GM19463 (cell line): ENCODE data around the gene TRPM3.

Experiments used
- ATAC-seq: cut with Tn5 transposase; IDR thresholded peaks from one replicate; pipeline ENCODE4 v1.9.1; 2021; ENCODE audit warnings: mild to moderate bottlenecking, moderate library complexity; ENCODE audit not compliant: unreplicated experiment

The TRPM3 gene

GRCh38 chr9:71098801-71099200, 22.6 kb downstream of the TRPM3 start:
- ATAC-seq, result no peak

DNA sequence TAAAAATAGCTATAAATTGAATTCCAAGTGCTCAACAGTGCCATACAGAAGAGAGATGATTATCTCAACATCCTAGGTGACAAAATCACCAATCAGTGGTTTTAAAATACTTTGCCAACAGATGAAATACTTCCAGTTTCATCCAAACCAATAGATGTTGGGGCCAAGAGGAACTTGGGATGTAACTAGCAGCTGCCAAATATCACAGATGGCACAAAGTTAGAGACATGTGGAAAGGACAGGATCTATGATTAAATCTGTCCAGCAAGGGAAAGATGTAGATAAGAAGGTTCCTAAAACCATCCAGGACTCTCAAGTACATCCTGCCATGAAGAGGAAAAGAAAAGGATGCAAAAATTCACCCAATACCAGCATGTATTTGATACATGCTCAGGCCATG, 23.8 kb downstream of the TRPM3 start:
- ATAC-seq, result no peak

DNA sequence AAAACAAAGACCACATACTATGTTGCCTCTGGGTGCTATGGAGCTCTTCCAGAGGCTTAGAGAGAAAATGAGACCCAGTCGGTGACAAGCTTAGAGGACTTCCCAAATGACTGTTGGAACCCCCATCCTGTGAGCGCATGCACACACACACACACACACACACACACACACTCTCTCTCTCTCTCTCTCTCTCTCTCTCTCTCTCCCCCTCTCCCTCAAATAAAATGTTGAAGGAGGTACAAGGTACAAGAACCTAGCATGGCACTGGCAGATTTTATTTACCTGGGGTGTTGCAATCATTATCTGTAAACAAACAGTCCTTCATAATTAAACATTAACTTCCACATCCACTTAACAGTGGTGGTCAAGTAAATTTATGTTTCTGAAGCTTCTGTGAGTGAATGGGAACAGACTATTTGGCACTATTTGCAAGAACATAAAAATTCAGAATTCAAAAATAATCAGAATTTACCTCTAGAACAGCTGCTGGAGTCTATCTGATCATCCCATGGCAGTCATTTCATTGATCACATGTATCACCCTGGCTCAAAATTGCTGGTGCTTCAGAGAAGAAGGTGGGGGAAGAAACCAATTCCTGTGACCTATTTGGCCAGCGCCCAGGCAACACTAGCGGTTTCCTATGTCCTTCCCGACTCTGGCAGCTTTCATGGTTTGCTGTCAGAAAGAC, 24.9 kb downstream of the TRPM3 start:
- ATAC-seq, result no peak

GRCh38 chr9:71094708-71095251, 26.6 kb downstream of the TRPM3 start:
- no peak for ATAC-seq

DNA sequence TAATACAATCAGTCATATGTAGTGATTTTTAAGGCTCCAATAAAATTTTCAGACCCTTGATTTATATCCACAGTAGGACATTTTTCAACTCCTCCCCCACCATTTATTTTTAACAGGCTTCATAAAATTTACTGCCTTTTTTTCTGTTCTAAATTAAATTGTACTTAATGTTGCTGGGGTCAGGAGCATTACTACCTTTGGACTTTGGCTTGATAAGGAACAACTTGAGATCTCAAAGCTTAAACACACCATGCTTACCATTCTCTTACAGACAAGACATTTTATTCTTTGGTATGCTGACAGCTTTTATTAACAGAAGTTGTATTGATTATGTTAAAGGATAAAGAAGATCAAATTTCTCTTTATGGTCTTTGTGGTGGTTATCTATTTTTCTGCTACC, 30.5 kb downstream of the TRPM3 start:
- ATAC-seq, result no peak

GRCh38 chr9:71079451-71079850, 42.0 kb downstream of the TRPM3 start:
- no peak for ATAC-seq

GRCh38 chr9:71076096-71076495, 45.3 kb downstream of the TRPM3 start:
- ATAC-seq, result no peak

DNA sequence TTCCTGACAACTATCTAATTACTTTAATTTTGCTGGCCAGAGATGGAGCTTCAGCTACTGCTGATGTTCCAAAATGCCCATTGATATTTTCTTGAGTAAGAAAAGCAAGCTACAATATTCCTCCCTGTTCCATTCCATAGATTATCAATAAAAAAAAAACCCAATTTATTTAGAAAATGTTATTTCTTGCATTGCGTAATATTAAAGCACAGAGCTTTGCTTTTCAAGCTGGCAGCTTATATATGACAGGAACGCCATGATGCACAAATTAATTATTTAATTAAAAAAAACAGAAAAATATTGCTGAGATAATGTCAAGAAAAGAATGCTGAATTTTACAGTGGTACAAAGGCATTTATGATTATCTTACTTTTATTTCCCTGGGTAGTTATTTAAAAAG, 47.9 kb downstream of the TRPM3 start:
- ATAC-seq, result no peak

DNA sequence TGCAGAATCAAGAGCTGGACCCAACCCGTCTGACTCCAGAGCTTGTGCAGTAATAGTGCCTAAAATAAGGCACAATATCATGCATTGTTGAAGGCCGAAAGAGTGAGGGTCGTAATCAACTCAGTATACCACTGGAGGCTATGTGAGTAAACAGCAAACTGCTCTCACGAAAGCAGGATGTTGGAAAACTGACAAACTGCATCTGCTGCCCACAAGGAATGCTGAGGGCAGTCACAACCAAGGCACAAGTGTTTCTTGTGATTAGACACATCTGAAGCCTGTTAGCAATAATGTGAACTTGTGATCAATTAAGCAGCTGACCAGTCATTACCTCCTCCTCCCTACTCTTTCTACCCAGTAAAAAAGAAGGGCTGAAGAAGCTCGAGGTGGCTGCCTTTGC, 48.8 kb downstream of the TRPM3 start:
- ATAC-seq, result no peak

DNA sequence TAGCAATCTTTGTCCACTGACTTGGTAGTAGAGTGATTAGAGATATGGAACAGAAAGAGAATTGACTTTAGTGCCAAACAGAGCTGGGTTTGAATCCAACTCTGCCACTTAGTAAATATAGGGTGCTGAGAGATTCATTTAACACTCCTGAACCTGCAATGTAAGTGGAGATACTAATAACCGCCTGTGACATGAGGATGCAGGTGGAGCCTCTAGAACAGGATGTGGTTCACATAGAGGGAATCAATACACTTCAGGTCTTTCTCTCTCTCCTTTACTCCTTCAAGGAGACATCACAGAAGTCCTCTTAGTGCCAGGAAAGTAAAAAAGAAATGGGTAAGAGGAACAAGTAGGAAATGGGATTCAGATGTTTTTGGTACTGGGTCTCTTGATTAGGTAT, 49.8 kb downstream of the TRPM3 start:
- ATAC-seq, result no peak

- ATAC-seq, result no peak
These were observed 62.8 kb downstream of the TRPM3 start for GRCh38 chr9:71058660-71059059.

- no peak for ATAC-seq
These were observed 69.1 kb downstream of the TRPM3 start for GRCh38 chr9:71052287-71052686.

- ATAC-seq, result no peak
These were observed 73.1 kb downstream of the TRPM3 start for GRCh38 chr9:71048280-71048679.

GRCh38 chr9:71042448-71042990, 78.9 kb downstream of the TRPM3 start:
- ATAC-seq, result no peak

DNA sequence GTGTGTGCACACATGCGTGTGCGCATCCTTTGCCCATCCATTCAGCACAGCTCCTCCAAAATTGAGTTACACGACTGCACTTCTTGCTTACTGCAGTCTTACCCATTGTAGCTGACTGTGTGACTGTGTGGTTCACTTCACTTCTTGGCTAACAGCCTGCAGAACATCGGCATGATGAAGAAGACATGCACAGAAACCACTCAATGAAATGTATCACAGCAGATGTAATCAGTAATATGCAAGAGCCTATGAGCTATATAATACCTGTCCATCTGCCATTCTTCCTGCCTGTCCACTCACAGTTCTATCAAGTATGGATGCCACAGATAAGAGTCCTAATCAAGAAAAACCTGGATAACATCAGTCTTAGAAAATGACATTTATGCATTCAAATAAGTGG, 83.9 kb downstream of the TRPM3 start:
- ATAC-seq, result no peak

DNA sequence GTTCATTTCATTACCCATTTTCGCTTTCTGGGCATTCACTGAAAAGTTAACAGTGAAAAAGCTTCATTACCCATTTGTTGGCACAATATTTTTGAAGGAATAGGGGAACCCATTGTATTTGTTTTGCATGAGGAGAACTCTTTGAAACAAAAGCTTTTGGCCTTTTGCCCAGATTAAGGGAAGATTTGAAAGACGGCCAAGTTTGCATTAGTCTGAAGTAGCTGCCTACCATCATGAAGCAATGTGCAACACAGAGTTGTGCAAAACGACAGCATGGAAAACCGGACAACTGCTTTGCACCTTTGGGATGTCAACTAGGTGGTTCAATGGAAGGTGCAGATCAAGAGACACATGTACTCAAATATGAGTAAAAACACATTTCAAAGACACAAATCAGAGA, 84.9 kb downstream of the TRPM3 start:
- no peak for ATAC-seq

DNA sequence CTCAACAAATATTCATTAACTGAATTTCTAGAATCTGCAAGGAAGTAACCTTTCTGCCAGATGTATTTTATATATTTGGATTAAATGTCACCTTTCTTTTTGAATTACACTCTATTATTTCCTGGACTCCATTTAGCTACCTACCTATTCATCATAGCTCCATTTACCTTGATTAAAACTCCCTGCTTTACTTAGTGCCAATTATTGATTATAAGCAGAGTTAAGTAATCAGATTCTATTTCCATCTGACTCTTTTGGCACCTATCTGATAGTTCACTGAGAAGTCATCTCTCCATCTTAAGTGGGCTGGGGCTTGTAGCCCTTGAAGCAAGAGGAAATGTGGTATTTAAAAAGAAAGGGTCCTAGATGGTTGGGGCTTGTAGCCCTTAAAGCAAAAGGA, 88.6 kb downstream of the TRPM3 start:
- ATAC-seq, result no peak

DNA sequence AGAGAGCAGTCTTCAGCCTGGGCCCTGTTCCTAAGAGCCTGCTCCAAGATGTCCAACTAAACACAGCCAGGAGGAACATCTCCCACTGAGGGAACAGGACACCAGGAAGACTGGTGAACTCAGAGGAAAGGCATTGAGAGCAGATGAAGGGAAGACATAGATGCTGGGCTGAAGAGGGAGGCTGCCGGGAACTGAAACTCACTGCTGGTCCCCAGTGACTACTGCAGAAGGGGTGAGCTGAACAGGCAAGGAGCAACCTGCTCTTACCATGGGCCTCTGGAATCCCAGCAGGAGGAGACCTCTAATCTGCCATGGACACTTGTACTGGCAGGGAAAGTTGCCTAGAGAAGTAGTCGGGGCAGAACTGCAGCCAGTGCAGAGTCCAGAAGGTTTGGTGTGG, 95.7 kb downstream of the TRPM3 start:
- ATAC-seq, result no peak

DNA sequence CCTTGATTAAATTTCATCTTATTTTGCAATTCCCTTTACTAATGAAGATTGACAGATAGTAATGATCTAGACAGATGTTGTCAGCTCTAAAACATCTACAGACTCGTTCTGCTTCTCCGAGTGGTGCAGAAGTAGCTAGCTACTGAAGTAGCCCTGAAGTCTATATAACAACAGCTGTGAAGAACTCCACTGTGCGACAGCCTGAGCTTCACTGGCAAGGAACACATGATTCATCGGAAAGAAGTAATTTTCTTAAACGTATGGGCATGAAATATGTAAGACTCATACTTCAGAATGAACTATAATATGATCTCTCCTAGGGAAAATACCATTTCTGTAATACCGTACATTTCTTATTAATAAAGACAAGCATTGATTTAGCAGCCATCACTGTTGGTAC, 96.2 kb downstream of the TRPM3 start:
- no peak for ATAC-seq

GRCh38 chr9:71010258-71010657, 111.2 kb downstream of the TRPM3 start:
- ATAC-seq, result no peak

- no peak for ATAC-seq
These were observed 116.0 kb downstream of the TRPM3 start for GRCh38 chr9:71005456-71005855.

DNA sequence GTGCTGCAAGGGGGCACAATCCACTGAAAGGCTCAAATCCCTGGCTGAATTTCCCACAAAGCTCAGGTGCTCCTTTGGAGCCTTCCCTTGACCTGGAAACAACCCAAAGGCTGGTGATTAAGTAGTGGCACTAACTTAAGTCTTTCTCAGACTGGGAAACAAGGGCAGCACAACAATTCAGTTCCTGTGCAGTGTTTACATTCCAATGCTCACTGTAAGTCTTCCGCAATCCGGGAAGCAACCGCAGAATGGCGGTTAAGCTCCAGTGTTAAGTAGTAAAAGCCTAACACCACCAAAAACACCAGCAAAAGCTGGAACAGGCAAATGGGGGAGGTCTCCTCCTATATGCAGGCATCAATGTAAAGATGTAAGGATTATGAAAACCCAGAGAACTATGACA, 117.2 kb downstream of the TRPM3 start:
- ATAC-seq, result no peak

GRCh38 chr9:71003346-71003745, 118.1 kb downstream of the TRPM3 start:
- ATAC-seq, result no peak
